MM.1S (cell line): Measurements from ENCODE around the gene TCF20.

Experiments used
- DNase-seq: peaks from one replicate; pipeline ENCODE4 v3.0.0-alpha.2; 2015
- H2AFZ ChIP-seq: fragments of 300-600 bp; sonication (generic); 2 replicates; pipeline ENCODE4 v1.6.0; 2016; ENCODE audit warnings: antibody characterized with exemption, low read length
- H3F3A ChIP-seq: fragments of 300-600 bp; sonication (generic); 2 replicates; pipeline ENCODE4 v1.6.1; 2016; ENCODE audit warnings: mild to moderate bottlenecking, antibody characterized with exemption, low read length, moderate library complexity, mixed read lengths; ENCODE audit not compliant: insufficient read depth
- H3K27ac ChIP-seq: fragments of 300-600 bp; sonication (generic); 2 replicates; pipeline ENCODE4 v1.5.1; 2016; ENCODE audit warnings: mild to moderate bottlenecking, low read length
- H3K27me3 ChIP-seq: fragments of 300-600 bp; sonication (generic); replicated peaks from 2 replicates; pipeline ENCODE4 v1.6.0; 2016; ENCODE audit warnings: low read length; ENCODE audit not compliant: insufficient read depth
- H3K36me3 ChIP-seq: fragments of 300-600 bp; sonication (generic); replicated peaks from 2 replicates; pipeline ENCODE4 v1.6.1; 2016; ENCODE audit warnings: mild to moderate bottlenecking, low read length, mixed read lengths; ENCODE audit not compliant: insufficient read depth
- H3K4me1 ChIP-seq: fragments of 300-600 bp; sonication (generic); 2 replicates; pipeline ENCODE4 v1.6.1; 2016; ENCODE audit warnings: low read length, mixed read lengths
- H3K4me2 ChIP-seq: fragments of 300-600 bp; sonication (generic); 2 replicates; pipeline ENCODE4 v1.6.0; 2016; ENCODE audit warnings: low read depth, low read length
- H3K4me3 ChIP-seq: fragments of 300-600 bp; sonication (generic); 2 replicates; pipeline ENCODE4 v1.5.1; 2016; ENCODE audit warnings: low read length, mixed read lengths
- H3K79me2 ChIP-seq: fragments of 300-600 bp; sonication (generic); 2 replicates; pipeline ENCODE4 v1.6.1; 2016; ENCODE audit warnings: mixed run types, low read length, mixed read lengths
- H3K9ac ChIP-seq: fragments of 300-600 bp; sonication (generic); 2 replicates; pipeline ENCODE4 v1.6.1; 2016; ENCODE audit warnings: low read length, mixed read lengths
- H3K9me2 ChIP-seq: fragments of 300-600 bp; sonication (generic); replicated peaks from 2 replicates; pipeline ENCODE4 v1.6.1; 2016; ENCODE audit warnings: mild to moderate bottlenecking, low read length, mixed read lengths; ENCODE audit not compliant: insufficient read depth
- H3K9me3 ChIP-seq: fragments of 300-600 bp; sonication (generic); replicated peaks from 2 replicates; pipeline ENCODE4 v1.6.1; 2016; ENCODE audit warnings: mild to moderate bottlenecking, low read length, mixed read lengths; ENCODE audit not compliant: insufficient read depth
- H4K20me1 ChIP-seq: fragments of 300-600 bp; sonication (generic); 2 replicates; pipeline ENCODE4 v1.6.1; 2016; ENCODE audit warnings: mild to moderate bottlenecking, low read length, moderate library complexity, mixed read lengths; ENCODE audit not compliant: insufficient read depth
- CTCF ChIP-seq: fragments of 300-600 bp; sonication (generic); IDR thresholded peaks from 2 replicates; pipeline ENCODE4 v1.5.1; 2016; ENCODE audit warnings: antibody characterized with exemption, low read length, mixed read lengths
- EZH2 ChIP-seq: fragments of 300-600 bp; sonication (generic); optimal IDR thresholded peaks from 2 replicates; pipeline ENCODE3; 2017; ENCODE audit warnings: low read depth, mild to moderate bottlenecking, antibody characterized with exemption, low read length, mixed read lengths
- EZH2phosphoT487 ChIP-seq: fragments of 300-600 bp; sonication (generic); IDR thresholded peaks from 2 replicates; pipeline ENCODE4 v1.6.1; 2018; ENCODE audit warnings: antibody characterized with exemption, low read length

The TCF20 gene

DNA sequence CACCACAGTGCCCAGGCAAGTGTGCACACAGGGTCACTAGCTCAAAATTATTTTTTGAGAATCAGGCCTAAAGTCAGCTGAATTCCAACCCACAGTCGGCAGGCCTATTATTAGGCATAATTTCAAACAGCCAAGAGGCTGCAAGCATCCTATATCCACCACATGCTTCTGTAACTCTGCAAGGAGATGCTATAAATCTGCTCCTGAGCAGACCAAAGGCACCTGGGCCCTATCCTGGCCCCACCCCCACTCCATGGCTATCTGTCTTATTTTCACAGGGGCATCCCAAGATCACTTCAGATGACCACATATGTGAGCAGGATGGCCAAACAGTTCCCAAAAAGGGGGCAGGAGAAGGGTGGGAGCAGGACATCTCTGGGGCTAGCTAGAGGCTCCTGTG is 44.6 kb downstream of the TCF20 start:
- Histone ChIP-seq H3K79me2 (peaks cover 87% of the 10 kb centered on the region), H3K4me3 (no peak overlapping the region), H3K9me2 (no peaks in the 10 kb centered on the region), H3K36me3 (no peaks in the 10 kb centered on the region), H3F3A (no peaks in the 10 kb centered on the region; the same call in 1 of the 2 replicates), H3K4me1 (no peaks in the 10 kb centered on the region), H4K20me1 (peaks cover 9% of the 10 kb centered on the region; the same call in 1 of the 2 replicates), H3K27me3 (no peaks in the 10 kb centered on the region), H2AFZ (no peak overlapping the region), H3K9me3 (no peaks in the 10 kb centered on the region), H3K9ac (no peak overlapping the region), H3K4me2 (no peak overlapping the region), H3K27ac (no peak overlapping the region)
- DNase-seq, result no peak
- TF ChIP-seq EZH2 (no peak), EZH2phosphoT487 (no peak), CTCF (no peak)

- H3K9ac ChIP-seq, result no peak overlapping the region
- H3K4me2 ChIP-seq, result no peak overlapping the region
- H3K27me3 ChIP-seq, result no peaks in the 10 kb centered on the region
- H3K4me1 ChIP-seq, result no peaks in the 10 kb centered on the region
- TF ChIP-seq CTCF (no peak), EZH2 (no peak), EZH2phosphoT487 (no peak)
- no peaks in the 10 kb centered on the region; the same call in 1 of the 2 replicates for H3F3A ChIP-seq
- H3K4me3 ChIP-seq, result no peak overlapping the region
- H4K20me1 ChIP-seq, result no peaks in the 10 kb centered on the region
- H3K9me3 ChIP-seq, result no peaks in the 10 kb centered on the region
- H3K79me2 ChIP-seq, result peaks cover 90% of the 10 kb centered on the region
- H3K36me3 ChIP-seq, result no peaks in the 10 kb centered on the region
- no peak overlapping the region for H3K27ac ChIP-seq
- no peaks in the 10 kb centered on the region for H3K9me2 ChIP-seq
- no peak overlapping the region for H2AFZ ChIP-seq
- no peak for DNase-seq
Measured at GRCh38 chr22:42222140-42222539, 48.3 kb downstream of the TCF20 start.
